K562 (cell line): ENCODE measurements around the gene DNAJB2.

Experiments used
- CTCF ChIP-seq, 3 experiments: IDR thresholded peaks in 2 of 3; conservative IDR thresholded peaks in 1 of 3; 2 replicates each; pipeline ENCODE4 v1.5.1; 2011 to 2012; ENCODE audit warnings: low read length in 3 of 3, mild to moderate bottlenecking in 3 of 3, control low read depth in 2 of 3, improper control_type of control experiment in 1 of 3, inconsistent platforms in 1 of 3, low read depth in 1 of 3, mixed read lengths in 1 of 3, moderate library complexity in 1 of 3; ENCODE audit not compliant: insufficient read depth in 2 of 3
- FOS ChIP-seq: IDR thresholded peaks from 3 replicates; pipeline ENCODE4 v1.6.1; 2011; ENCODE audit not compliant: insufficient read length; ENCODE audit errors: extremely low read depth
- GABPB1 ChIP-seq: sonication (generic); formaldehyde crosslinking; IDR thresholded peaks from 2 replicates; pipeline ENCODE4 v1.8.0; 2022; ENCODE audit warnings: mild to moderate bottlenecking, missing genetic modification reagents

- TF ChIP-seq GABPB1 (CRISPR knock-in tag) (no peak), CTCF (IDR thresholded peaks at IDR 0.05 in 2 of 3, conservative IDR thresholded peaks at IDR 0.05 in 1 of 3; ENCODE audit: insufficient read depth in 2 of 3, low read depth in 1 of 3, low read length in 3 of 3) (no peak), FOS (no peak)
Measured at GRCh38 chr2:219332542-219332941, 53.4 kb downstream of the DNAJB2 start, which contains the start of gene RESP18.
